ENCODE data around the gene FBN2.

FBN2 gene

DNA sequence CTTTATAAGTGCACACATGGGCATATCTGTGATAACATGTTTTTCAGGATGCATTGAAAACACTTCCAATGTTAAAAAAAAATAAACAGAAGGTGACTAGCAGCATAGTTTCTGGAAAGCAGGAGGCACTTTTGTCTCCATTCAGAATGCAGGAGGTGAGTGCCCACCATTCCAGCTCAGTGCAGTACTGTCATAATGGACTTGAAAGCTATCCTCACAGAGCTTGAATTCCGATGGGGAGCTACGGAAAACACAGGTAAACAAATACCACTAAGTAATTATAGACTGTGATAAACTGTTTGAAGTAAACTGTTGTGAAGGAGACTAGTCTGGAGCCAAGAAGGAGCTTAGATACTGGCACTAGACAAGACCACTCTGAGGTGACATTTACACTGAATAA, 9.9 kb downstream of the FBN2 start:
- Histone ChIP-seq H3K4me3 (ENCODE audit: low read length, poor library complexity, severe bottlenecking) (no peak overlapping the region), H3K4me1 (ENCODE audit: insufficient read depth, low read length, poor library complexity, severe bottlenecking) (no peaks in the 10 kb centered on the region), H3K9me2 (replicated peaks; ENCODE audit: low read depth, low read length) (no peaks in the 10 kb centered on the region), H3K4me2 (ENCODE audit: low read depth, low read length, poor library complexity, severe bottlenecking) (no peak overlapping the region), H3K9me3 (ENCODE audit: insufficient read depth, low read depth, low read length) (no peaks in the 10 kb centered on the region), H3K79me2 (ENCODE audit: insufficient read depth, low read length) (no peaks in the 10 kb centered on the region), H3K27me3 (ENCODE audit: insufficient read depth, low read length, poor library complexity, severe bottlenecking) (no peaks in the 10 kb centered on the region), H2AFZ (ENCODE audit: low read length) (no peak overlapping the region), H3K36me3 (ENCODE audit: insufficient read depth, low read length) (no peaks in the 10 kb centered on the region), H3F3A (ENCODE audit: low read depth) (no peaks in the 10 kb centered on the region), H3K9ac (ENCODE audit: low read depth, low read length, poor library complexity, severe bottlenecking) (no peak overlapping the region), H4K20me1 (ENCODE audit: insufficient read depth, low read length, poor library complexity, severe bottlenecking) (no peaks in the 10 kb centered on the region)
- no peak for TF ChIP-seq EZH2phosphoT487 (IDR thresholded peaks at IDR 0.05; ENCODE audit: borderline replicate concordance)
- TF ChIP-seq, protein P1, sequence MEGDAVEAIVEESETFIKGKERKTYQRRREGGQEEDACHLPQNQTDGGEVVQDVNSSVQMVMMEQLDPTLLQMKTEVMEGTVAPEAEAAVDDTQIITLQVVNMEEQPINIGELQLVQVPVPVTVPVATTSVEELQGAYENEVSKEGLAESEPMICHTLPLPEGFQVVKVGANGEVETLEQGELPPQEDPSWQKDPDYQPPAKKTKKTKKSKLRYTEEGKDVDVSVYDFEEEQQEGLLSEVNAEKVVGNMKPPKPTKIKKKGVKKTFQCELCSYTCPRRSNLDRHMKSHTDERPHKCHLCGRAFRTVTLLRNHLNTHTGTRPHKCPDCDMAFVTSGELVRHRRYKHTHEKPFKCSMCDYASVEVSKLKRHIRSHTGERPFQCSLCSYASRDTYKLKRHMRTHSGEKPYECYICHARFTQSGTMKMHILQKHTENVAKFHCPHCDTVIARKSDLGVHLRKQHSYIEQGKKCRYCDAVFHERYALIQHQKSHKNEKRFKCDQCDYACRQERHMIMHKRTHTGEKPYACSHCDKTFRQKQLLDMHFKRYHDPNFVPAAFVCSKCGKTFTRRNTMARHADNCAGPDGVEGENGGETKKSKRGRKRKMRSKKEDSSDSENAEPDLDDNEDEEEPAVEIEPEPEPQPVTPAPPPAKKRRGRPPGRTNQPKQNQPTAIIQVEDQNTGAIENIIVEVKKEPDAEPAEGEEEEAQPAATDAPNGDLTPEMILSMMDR (conservative IDR thresholded peaks at IDR 0.05; ENCODE audit: low read length): no peak

DNA sequence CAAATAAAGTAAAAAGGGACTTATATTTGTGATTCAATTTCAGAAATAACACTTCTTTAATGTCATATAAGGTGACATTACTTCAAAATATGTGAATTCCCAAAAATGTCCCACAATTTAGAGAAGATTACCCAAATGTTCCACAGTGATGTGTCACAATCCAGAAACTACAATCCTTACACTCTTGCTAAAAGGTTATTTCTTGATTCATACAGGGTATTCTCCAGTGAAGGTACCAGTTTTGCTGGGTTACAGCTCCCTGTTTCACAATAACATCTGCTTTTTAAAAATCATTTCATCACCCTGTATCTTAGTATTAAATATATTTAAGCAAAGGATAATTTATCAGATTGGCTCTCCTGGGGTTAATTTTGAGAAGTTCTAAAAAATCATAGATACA, 11.0 kb downstream of the FBN2 start:
- no peaks in the 10 kb centered on the region for H3K79me2 ChIP-seq (ENCODE audit: insufficient read depth, low read length)
- no peaks in the 10 kb centered on the region for H4K20me1 ChIP-seq (ENCODE audit: insufficient read depth, low read length, poor library complexity, severe bottlenecking)
- no peak overlapping the region for H2AFZ ChIP-seq (ENCODE audit: low read length)
- no peaks in the 10 kb centered on the region for H3K9me2 ChIP-seq (replicated peaks; ENCODE audit: low read depth, low read length)
- no peaks in the 10 kb centered on the region for H3K27me3 ChIP-seq (ENCODE audit: insufficient read depth, low read length, poor library complexity, severe bottlenecking)
- no peaks in the 10 kb centered on the region for H3F3A ChIP-seq (ENCODE audit: low read depth)
- TF ChIP-seq, protein P1 (conservative IDR thresholded peaks at IDR 0.05; ENCODE audit: low read length): no peak
- TF ChIP-seq EZH2phosphoT487 (IDR thresholded peaks at IDR 0.05; ENCODE audit: borderline replicate concordance): no peak
- H3K4me3 ChIP-seq (ENCODE audit: low read length, poor library complexity, severe bottlenecking): no peak overlapping the region
- no peaks in the 10 kb centered on the region for H3K9me3 ChIP-seq (ENCODE audit: insufficient read depth, low read depth, low read length)
- no peak overlapping the region for H3K4me2 ChIP-seq (ENCODE audit: low read depth, low read length, poor library complexity, severe bottlenecking)
- H3K36me3 ChIP-seq (ENCODE audit: insufficient read depth, low read length): no peaks in the 10 kb centered on the region
- H3K4me1 ChIP-seq (ENCODE audit: insufficient read depth, low read length, poor library complexity, severe bottlenecking): no peaks in the 10 kb centered on the region
- H3K9ac ChIP-seq (ENCODE audit: low read depth, low read length, poor library complexity, severe bottlenecking): no peak overlapping the region

DNA sequence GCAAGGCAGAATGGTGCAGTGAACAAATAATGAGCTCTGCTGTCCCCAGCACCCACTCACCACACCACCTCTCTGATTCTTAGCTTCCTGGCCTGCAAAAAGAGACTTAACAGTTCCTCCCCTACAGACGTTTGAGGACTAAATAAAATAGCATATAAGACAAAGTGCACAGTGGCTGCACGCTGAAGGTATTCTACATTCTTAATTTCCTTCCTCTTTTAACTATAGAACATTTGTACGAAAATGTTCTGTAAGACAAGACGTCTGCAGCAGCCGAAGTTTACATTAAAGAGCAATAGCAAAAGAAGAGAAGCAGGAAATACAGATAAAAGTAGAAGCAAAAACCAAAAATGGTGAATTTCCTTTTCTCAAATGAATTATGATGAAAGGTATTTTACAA, 15.7 kb downstream of the FBN2 start:
- H3K36me3 ChIP-seq (ENCODE audit: insufficient read depth, low read length): no peaks in the 10 kb centered on the region
- H3K79me2 ChIP-seq (ENCODE audit: insufficient read depth, low read length): no peaks in the 10 kb centered on the region
- H3K4me1 ChIP-seq (ENCODE audit: insufficient read depth, low read length, poor library complexity, severe bottlenecking): no peaks in the 10 kb centered on the region
- no peaks in the 10 kb centered on the region for H3K9me2 ChIP-seq (replicated peaks; ENCODE audit: low read depth, low read length)
- H3K27me3 ChIP-seq (ENCODE audit: insufficient read depth, low read length, poor library complexity, severe bottlenecking): no peaks in the 10 kb centered on the region
- H3K4me2 ChIP-seq (ENCODE audit: low read depth, low read length, poor library complexity, severe bottlenecking): no peak overlapping the region
- H3K9me3 ChIP-seq (ENCODE audit: insufficient read depth, low read depth, low read length): no peaks in the 10 kb centered on the region
- H2AFZ ChIP-seq (ENCODE audit: low read length): no peak overlapping the region
- no peaks in the 10 kb centered on the region for H3F3A ChIP-seq (ENCODE audit: low read depth)
- no peaks in the 10 kb centered on the region for H4K20me1 ChIP-seq (ENCODE audit: insufficient read depth, low read length, poor library complexity, severe bottlenecking)
- TF ChIP-seq EZH2phosphoT487 (IDR thresholded peaks at IDR 0.05; ENCODE audit: borderline replicate concordance): no peak
- TF ChIP-seq, protein P1 (conservative IDR thresholded peaks at IDR 0.05; ENCODE audit: low read length): no peak
- H3K9ac ChIP-seq (ENCODE audit: low read depth, low read length, poor library complexity, severe bottlenecking): no peak overlapping the region
- H3K4me3 ChIP-seq (ENCODE audit: low read length, poor library complexity, severe bottlenecking): no peak overlapping the region

Measured in Loucy (cell line).